SKM-1 (cell line): ENCODE data around the gene STX3.
"Not testable (repeated sequence)": the region's sequence is repeated elsewhere in the genome, so short reads cannot be mapped to it uniquely, and the experiment has no call there.

ENCODE experiments used
- DNase-seq: peaks from one replicate; lab custom pipeline; 2025; ENCODE audit not compliant: unreplicated experiment; lab: John Stamatoyannopoulos, UW

STX3 gene

DNA sequence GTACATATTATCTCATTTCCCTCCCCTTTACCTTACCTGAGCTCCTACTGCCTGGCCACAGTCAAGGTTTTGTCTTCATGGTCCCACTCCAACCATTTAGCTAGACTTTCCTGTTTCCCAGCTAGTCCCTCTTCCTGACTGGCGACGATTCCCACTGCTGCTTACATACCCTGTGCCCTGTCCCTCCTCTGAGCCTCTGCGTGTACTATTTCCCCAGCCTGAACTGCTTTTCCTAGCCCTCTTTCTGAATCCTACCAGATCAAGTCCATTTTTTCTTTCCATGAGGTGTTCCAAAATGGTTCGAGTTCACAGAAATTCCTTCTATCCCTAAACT, 32.0 kb downstream of the STX3 start:
- no peak for DNase-seq

DNA sequence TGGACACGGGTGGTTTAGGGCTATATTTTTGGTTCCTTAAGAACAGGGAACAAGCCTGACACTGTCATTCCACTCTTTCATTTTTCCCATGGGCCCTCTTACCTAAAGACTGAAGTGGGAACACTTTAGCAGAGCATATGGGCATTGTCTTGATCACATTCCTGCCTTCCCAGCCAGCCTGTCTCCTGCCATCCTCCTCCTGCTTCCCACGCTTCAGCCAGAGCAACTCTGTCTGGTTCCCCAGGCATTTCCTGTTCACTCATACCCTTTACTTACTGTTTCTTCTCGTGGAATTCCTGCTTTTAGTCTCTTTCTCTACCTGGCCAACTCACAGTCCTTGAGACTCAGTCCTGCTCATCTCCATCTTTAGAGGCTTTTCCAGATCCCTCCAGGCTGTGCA, 32.6 kb downstream of the STX3 start:
- no peak for DNase-seq

DNA sequence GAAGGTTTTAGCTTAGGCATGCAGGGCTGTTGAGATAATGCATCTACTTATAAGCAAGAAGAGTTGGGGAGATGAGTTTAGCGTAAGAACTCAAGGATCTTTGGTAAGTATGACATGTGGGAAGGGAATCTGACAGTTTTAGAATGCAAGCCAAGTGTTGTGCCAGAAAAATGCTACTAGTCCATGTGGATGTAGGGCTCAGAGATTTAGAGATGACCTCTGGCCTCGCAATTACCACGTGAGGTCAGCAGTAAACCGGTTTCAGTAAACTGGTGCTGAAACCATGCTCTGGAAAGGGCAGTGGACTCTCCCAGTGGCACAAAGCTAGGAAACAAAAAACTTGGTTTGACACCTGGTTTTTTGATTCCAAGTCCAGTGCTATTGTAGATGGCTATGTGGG, 36.5 kb downstream of the STX3 start:
- no peak for DNase-seq

DNA sequence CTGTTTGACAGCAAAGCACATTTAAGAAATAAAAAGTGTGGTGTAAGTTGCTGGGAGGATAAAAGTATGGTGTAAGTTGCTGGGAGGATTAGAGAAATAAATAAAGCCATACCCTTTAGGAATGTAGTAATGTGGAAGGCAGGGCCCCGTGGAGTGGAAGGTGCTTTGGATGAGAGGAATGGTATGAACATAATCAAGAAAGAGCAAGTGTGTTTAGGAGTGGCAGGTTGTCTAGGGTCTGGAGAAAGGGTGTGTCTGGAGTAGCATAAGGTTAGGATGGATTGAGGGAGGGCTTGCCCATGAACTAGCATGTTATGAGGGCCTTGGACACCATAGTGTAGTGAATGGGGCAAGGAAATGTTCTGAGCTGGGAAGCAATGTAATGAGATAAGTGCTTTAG, 37.3 kb downstream of the STX3 start:
- no peak for DNase-seq

DNA sequence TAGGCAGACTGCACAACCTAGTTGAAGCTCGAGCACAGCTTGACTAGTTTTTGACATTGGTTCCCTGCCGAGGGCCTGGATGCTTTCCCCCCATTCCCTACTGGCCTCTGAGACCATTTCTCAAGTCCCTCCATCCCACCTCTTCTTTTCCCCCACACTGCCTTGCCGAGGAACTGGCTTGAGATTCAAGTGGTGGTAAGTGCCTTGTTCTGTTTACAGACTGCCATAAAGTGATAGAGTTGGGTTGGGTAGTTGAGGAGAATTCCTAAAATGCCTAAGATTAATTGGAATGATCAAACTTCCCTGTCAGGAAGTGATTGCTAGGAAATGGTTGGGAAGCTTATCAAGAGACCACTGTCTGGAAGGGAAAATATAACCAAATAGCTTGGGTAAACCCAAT, 39.2 kb downstream of the STX3 start:
- DNase-seq = no peak

DNA sequence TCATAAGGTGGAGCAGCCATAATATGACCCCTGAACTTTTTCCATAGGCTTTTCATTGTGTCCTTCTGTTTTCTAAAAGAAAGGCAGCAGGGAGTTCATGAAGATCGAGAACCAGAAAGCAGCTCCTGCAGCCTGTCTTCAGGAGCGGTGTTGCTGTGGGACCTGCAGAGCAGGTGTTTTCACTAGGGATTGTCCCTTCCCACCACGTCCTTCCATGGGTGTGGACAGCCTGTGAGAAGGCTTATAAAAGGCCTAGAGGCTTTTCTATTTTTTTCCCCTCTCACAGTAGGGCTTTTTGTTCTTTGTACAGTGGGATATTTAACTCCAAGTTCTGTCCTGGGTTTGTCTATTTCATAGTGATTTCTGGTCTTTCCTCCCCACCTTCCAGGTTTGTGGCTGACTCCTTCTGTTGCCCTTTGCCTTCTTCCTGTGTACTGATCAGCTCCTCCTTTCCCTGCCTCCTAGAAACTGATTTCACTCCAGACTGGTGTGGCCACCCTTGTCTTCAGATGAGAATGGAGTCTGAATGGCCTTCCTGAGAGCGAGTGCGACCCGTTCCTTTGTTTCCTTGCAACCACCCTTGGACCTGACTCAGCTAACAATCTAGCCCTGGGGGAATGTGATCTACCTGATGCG, 45.3 kb downstream of the STX3 start:
- DNase-seq = no peak

DNA sequence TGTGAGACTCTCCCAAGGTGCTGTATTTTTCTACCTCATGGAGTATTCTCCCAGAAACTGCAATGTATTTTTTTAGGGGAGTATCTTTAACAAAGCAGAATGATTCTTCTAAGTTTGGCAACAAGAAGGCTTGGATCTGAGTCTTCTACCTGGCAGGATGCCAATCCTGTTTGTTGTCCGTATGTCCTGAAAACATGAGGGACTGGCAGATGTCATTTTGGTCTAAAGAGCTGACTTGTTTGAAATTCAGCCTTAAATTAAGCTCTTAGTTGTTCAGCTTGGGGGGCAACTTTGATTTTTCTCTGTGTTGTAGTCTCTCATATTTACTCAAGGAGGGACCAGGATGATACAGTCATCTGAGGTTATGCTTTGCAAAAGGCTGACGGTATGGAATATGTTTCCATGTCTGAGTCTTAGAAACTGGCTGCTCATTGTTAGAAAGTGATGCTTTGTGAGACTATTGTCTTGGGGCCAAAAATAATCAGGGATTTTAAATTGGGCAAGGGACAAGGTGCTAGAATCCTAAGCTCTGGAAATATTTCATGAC, 46.1 kb downstream of the STX3 start:
- no peak for DNase-seq

DNA sequence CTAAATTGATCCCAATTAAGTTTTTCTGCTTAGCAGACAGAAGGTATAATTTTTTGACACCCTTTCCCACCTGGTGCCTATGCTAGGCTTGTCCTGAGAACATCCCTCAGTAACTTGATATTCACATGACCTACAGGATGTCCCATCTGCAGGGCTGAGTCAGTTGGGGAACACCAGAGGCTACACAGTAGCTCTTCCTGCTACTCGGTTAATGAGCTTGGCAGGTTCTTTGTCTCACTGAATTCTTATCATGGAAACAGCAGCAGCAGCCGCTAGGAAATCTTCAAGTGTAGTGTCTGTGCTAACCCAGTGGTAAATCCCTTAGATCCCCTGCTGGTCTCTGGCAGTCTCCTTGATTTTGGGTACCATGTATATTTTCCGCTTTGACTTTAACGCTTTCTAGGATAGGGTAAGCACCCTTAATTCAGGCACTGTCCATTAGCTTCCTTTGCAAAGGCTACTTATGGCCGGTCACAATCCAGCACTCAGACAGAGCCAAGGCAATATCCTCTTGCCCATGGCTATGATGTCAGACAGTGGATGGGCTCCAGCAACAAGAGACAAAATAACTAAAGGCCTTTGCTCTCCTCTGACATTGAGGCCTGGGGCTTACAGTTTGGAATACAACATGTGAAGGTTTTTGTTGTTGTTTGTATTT, 46.9 kb downstream of the STX3 start:
- DNase-seq = no peak

DNA sequence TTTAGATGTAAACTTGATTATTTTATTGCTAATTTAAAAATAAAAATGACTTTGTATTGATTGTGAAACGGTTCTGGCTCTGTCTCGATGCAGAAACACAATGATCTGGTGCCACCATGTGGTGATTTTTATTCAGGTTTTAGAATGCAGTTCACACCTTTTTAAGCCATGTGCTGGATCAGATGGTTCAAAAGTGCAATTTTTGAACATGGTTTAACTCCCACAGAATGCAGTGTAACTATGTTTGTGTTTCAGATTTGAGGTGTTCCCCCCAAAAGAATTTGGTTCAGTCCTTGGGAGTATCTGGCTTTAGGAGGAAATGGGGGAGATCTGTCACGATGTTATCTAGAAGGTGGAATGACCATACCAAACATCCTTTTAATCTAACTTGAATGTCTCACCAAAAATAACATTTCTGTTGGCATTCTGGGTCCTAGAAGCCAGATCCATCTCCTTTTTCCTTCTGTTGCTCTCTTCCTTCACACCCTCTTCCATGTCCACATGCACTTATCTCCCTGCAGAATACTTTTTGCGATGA, 47.5 kb downstream of the STX3 start:
- DNase-seq = peak; percentile 42

DNA sequence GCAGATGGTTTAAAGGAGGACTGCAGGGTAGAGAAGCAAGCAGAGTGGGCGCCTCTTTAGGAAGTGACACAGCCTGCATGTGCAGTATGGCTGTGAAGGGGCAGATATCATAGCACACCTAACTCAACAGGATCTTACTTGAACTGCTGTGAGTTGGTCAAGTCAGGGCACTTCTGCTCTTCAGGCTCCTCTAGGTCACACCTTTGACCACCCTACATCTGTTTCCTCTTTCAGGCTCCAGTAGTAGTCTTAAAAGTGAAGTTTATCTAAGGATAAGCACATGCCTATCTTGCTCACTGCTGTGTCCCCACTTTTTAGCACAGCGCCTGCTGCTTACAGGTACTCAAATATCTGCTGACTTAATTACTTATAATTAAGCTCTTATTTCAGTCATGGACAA, 48.9 kb downstream of the STX3 start:
- no peak for DNase-seq

DNA sequence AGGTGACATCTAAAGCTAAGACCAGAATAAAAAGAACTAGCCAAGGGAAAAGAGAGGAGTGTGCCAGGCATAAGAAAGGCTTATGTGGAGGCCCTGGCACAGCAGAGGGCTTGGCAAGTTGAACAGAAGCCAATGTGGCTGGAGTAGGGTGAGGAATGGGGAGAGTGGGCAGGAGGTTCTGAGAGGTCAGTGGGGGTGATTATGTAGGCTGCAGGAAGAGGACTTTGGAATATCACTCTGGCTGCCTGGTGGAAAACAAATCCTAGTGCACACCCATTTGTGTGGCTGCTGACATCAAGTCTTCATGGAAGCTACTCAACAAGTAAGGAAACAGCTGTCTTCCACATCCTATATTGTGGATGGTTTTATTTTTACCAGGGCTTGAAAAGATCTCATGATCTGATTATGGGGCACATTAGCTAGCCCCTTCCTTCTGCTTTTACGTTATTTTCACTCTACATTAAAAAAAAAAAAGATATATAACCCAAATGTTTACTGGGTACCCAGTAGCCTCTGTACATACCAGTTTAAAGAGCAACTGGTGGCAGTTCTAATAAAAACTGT, 52.0 kb downstream of the STX3 start:
- DNase-seq = no peak

DNA sequence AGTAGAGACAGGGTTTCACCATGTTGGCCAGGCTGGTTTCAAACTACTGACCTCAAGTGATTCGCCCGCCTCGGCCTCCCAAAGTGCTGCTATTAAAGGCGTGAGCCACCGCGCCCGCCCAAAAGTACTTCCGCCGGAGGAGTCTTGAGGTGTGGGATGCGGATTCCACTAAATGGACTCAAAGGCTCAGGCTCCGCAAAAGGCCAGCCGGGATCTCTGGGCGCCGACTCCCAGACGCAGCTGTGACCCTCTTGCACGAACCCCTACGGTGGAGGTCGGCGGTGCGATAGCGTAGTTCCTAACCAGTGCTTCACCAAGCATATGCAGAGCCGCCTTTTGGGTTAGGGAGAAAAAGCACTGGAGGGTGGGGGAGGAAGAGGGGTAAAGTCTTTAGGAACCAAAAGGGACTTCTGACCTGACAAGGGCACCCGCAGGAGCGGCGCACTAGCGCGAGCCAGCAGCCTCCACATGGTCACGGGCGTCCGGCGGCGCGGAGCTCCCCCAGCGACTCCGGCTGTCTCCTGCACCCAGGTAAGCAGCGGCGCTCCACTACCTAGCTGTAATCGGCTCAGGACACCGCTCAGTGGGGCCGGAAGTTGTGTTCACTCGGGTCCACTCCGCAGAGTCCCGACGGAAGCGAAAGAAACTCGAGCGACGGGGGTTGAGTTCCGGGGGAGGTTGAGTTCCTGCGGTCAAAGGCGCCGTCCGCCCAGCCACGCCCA, 55.2 kb downstream of the STX3 start, which contains the start of gene MRPL16:
MRPL16 (minus strand) TSS at position 590 of the 722 bp plus-strand sequence; CDS start at position 470, 120 bp downstream.
- peak; percentile 79 for DNase-seq

DNA sequence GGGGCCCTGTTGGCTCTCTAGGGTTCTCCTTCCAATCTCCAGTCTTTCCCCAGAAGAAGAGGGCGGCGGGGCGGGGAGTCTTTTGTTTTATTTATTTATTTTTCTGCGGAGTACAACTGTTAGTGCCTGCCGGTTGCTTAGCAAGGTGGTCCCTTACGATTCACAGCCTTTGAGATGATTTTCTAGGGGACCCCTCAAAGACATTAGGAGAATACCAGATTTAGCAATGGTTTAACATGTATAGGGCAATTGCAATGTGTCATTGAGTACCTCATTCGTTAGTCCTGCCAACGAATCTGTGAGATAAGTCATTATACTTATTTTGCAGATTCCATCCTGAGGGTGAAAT, 55.7 kb downstream of the STX3 start:
- DNase-seq = no peak

DNA sequence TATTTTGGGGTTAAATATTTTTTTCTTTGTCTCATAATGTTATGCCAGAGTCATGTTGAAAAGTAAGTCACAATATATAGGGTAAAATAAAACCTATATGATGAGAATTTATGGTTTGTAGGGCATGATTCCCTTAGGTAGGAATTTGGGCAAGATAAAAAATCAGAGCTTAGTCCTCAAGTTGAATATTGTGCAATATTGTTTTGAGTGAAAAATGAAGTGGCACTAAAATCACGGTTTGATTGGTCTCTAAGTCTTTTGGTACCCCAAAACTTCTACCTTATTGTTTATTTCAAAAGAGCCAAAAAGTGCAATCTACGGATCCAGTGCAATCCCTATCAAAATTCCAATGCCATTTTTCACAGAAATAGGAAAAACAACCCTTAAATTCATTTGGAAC, 57.0 kb downstream of the STX3 start:
- no peak for DNase-seq

DNA sequence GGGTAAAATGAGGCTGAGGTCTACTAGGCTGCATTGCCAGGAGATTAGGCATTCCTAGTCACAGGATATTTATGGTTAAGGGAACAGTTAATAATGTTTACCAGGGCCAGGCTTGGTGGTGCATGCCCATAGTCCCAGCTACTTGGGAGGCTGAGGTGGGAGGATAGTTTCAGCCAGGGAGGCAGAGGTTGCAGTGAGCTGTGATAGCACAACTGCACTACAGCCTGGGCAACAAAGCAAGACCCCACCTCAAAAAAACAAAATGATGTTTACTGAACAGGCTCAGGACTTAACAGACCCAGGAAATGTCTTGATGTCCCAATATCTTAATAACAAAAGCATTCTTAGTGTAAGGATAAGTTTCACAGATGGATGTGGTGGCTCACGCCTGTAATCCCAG, 58.2 kb downstream of the STX3 start:
- no peak for DNase-seq

DNA sequence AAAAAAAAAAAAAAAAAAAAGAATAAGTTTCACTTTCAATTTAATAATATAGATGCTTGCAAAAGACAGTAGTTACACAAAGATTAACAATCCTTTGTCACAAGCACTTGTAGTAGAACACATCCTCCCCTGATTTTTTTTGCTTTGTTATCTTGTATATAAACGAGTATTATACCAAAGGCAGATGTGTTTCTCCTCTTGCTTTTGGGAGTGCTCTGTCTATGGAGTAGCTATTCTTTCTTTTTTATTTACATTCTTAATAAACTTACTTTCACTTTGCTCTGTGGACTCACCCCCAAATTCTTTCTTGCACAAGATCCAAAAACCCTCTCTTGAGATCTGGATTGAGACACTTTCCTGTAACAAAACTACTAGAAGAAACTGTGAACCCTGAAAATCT, 58.8 kb downstream of the STX3 start:
- no peak for DNase-seq

DNA sequence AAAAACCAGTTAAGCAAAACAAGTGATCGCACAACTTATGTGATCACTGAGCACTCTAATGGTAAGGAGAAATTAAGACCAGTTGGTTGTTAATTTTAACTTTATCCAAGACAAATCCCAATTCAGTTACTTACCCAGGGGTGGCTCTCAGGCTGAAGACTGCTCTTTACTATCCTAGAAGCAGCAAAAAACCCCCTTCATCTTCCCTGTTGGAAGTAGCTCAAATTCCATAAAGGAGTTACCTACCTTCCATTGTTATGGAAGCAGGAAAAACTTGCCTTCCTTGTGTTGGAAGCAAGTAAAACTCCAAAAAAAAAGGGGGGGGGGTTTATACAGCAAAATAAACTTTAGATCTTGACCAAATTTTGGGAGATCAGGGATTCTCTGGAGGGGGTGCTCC, 60.6 kb downstream of the STX3 start:
- no peak for DNase-seq

DNA sequence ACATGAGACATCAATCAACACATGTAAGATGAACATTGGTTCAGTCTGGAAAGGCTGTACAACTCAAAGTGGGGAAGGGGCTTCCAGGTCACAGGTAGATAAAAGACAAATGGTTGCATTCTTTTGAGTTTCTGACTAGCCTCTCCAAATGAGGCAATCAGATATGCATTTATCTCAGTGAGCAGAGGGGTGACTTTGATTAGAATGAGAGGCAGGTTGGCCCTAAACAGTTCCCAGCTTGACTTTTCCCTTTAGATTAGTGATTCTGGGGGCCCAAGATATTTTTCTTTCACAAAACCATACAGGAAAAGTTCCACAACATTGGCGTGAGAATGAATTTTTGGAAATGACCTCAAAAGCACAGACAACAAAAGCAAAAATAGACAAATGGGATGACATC, 61.3 kb downstream of the STX3 start:
- not testable (repeated sequence) for DNase-seq

DNA sequence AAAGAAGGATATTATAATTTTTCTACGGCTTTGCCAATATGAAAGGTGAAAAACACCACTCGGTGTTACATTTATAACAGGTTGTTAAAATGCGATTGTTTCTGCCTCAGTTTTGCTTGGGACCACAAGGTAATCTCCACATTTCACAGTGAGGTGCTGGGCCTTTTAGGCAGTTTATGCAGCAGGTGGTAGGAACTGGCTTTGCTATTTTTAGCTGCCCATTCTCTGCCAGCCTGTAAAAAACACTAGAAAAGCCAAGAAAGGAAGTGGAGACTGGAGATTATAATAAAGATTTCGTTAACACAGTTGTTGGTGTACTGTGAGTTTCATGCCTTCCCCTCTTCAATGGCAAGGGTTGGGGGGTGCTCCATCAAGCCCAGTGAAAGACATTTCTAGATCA, 63.4 kb downstream of the STX3 start:
- DNase-seq = no peak

DNA sequence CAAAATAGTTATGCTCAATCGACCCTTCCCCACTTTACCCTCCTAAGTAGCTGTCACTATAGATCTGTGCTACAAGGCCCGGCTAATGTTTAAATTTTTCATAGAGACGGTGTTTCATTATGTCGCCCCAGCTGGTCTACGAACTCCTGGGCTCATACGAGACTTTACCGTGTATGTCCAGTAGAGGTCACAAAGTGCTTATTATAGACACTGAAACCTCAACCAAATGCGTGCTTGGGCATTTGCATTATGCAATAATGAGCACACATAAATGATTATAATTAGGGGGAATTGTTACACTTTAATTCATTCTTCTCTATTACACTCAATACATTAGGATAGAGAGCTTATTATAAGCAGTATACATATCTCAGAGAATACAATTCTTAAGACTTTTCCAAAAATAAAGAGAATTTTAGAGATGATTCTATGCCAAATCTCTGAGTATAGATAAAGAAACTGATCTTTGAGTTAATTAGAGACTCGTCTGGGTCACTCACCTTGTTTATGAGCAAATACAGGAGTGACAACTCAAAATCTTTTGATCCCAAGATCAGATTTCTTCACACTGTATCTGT, 67.9 kb downstream of the STX3 start:
- DNase-seq = peak; percentile 50

DNA sequence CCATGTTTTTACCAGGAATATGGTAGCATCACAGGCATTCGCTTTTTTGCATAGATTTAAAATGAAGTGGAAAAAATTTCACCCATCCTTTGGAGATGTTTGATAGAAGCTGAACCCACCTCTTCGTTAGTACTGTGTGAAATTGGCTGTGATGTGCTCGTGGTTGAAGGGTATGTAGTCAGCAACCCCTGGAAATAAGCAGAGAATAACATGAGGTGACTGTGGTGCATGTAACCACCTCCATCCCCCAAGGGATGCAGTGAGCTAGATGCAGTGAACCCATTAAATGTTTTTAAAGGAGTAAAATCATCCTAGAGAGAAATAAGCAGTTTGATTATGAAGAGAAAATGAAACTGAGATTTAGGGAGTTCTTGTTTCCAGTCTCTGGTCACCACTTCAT, 74.2 kb downstream of the STX3 start:
- DNase-seq = no peak
